Stomach (tissue), 9 donors: ENCODE data around the gene DNAH10. TPM values are rescaled to one million over a fixed set of nuclear protein-coding genes. Genes with fewer than 3 reads are reported as not detected.

ENCODE experiments used
- DNase-seq, 2 donors: peaks; one replicate each; pipeline versions ENCODE4 v3.0.0 to v3.0.0-alpha.2; 2013 to 2019
- H3K27ac ChIP-seq, 5 donors: fragments of 200-600 bp in 4 of 5; sonication (generic) in 4 of 5; one replicate each; pipeline ENCODE4 v1.5.1; 2013 to 2019; ENCODE audit warnings: mild to moderate bottlenecking in 1 of 5, moderate library complexity in 1 of 5
- H3K27me3 ChIP-seq, 3 donors: fragments of 200-600 bp; sonication (generic); one replicate each; pipeline ENCODE4 v1.5.1; 2017 to 2019; ENCODE audit warnings: mixed run types in 1 of 3
- H3K36me3 ChIP-seq, 4 donors: fragments of 200-600 bp; sonication (generic); 1 replicate in 3 of 4; 2 replicates in 1 of 4; pipeline ENCODE4 v1.5.1; 2016 to 2019
- H3K4me1 ChIP-seq, 4 donors: fragments of 200-600 bp; sonication (generic); one replicate each; pipeline ENCODE4 v1.5.1; 2016 to 2019
- H3K4me3 ChIP-seq, 4 donors: fragments of 200-600 bp; sonication (generic) in 3 of 4; one replicate each; pipeline ENCODE4 v1.5.1; 2016 to 2019; ENCODE audit warnings: mild to moderate bottlenecking in 1 of 4
- H3K9me3 ChIP-seq, 4 donors: fragments of 200-600 bp; sonication (generic); one replicate each; pipeline ENCODE4 v1.5.1; 2016 to 2019
- EP300 ChIP-seq: sonication (generic); formaldehyde crosslinking; IDR thresholded peaks from one replicate; pipeline ENCODE4 v1.6.1; 2017; ENCODE audit warnings: antibody characterized with exemption
- POLR2A ChIP-seq, 4 donors: fragments of 450-650 bp; IDR thresholded peaks; one replicate each; pipeline ENCODE4 v1.6.1; 2016; ENCODE audit warnings: antibody characterized with exemption in 4 of 4, control low read depth in 2 of 4, mild to moderate bottlenecking in 1 of 4, moderate library complexity in 1 of 4
- POLR2AphosphoS5 ChIP-seq, 3 donors: sonication (generic); formaldehyde crosslinking; IDR thresholded peaks; one replicate each; pipeline ENCODE4 v1.6.1; 2016; ENCODE audit warnings: antibody characterized with exemption in 3 of 3
- WGBS, 5 donors: extraction: QIAGEN DNeasy Blood & Tissue Kit in 3 of 5; methylation state at CpG; one replicate each; pipeline versions ENCODE4 v1.1.5 to v1.1.7; 2013 to 2018; 5-methylcytosine and 5-hydroxymethylcytosine counted together
- intact Hi-C: fragments of 100-400 bp; cut with DNase I; formaldehyde crosslinking; loops from one replicate; pipeline ENCODE4 v1.15.1; 2023; ENCODE audit warnings: low total_unique reads
- polyA plus RNA-seq, 3 donors: library from polyadenylated mRNA; stranded (reverse); fragments of 200-250 nt; gene quantifications; one replicate each; pipeline ENCODE4 v1.2.3, GENCODE V29; 2013
- total RNA-seq, 5 donors: library from RNA; depleted of rRNA; stranded (reverse); fragments of >200 nt; gene quantifications; one replicate each; pipeline versions ENCODE4 v1.1.0 to v1.2.3, GENCODE V29; 2014 to 2016
- TF ChIP-seq, protein P1 (sequence below), 7 experiments: fragments of 450-650 bp in 4 of 7; fragments of 200-600 bp in 3 of 7; sonication (generic) in 3 of 7; IDR thresholded peaks; one replicate each; pipeline ENCODE4 v1.5.1; 2016 to 2019; ENCODE audit warnings: antibody characterized with exemption in 7 of 7, control low read depth in 2 of 7, mild to moderate bottlenecking in 1 of 7
- donor health status: healthy with polysubstance abuse.
- donor health status: Bipolar disorder and iron deficiency.
- donor health status: healthy.

The DNAH10 gene
- total and polyA plus RNA-seq, 8 donors: under 0.01 to 0.92 (median 0.15) TPM; not detected in 3

- no peak for TF ChIP-seq POLR2AphosphoS5 (IDR thresholded peaks at IDR 0.05)
- no peak for TF ChIP-seq EP300
- TF ChIP-seq, protein P1, sequence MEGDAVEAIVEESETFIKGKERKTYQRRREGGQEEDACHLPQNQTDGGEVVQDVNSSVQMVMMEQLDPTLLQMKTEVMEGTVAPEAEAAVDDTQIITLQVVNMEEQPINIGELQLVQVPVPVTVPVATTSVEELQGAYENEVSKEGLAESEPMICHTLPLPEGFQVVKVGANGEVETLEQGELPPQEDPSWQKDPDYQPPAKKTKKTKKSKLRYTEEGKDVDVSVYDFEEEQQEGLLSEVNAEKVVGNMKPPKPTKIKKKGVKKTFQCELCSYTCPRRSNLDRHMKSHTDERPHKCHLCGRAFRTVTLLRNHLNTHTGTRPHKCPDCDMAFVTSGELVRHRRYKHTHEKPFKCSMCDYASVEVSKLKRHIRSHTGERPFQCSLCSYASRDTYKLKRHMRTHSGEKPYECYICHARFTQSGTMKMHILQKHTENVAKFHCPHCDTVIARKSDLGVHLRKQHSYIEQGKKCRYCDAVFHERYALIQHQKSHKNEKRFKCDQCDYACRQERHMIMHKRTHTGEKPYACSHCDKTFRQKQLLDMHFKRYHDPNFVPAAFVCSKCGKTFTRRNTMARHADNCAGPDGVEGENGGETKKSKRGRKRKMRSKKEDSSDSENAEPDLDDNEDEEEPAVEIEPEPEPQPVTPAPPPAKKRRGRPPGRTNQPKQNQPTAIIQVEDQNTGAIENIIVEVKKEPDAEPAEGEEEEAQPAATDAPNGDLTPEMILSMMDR (IDR thresholded peaks at IDR 0.05): no peak
- no peak for TF ChIP-seq POLR2A (IDR thresholded peaks at IDR 0.05)
- Histone ChIP-seq H3K4me1 (no peaks in the 10 kb centered on the region), H3K27me3 (peaks cover 0 to 42% (median 11%) of the 10 kb centered on the region in 3 donors), H3K36me3 (no peaks in the 10 kb centered on the region), H3K27ac (no peak overlapping the region), H3K4me3 (no peak overlapping the region), H3K9me3 (no peaks in the 10 kb centered on the region)
- intact Hi-C loops: no loop called here
- WGBS, 5 donors: 77 to 85% (median 80%) methylated on average over 5 of the region's 5 CpGs
- no peak for DNase-seq
Measured at GRCh38 chr12:123897221-123897620, 135.1 kb downstream of the DNAH10 start.

DNA sequence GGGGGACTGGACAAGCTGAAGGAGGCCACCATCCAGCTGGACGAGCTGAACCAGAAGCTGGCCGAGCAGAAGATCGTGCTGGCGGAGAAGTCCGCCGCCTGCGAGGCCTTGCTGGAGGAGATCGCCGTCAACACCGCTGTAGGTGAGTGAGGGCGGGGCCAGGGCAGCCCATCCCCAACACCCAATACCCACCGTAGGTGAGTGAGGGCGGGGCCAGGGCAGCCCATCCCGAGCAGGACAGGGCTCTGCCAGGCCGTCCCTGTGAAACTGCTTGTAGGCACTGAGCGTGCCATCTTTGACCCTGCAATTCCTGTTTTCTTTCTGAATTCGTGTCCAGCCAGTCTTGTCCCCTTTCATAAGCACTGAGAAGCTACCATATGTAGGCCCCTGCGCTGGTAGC lies 136.6 kb downstream of the DNAH10 start:
- no peak for TF ChIP-seq POLR2A (IDR thresholded peaks at IDR 0.05)
- TF ChIP-seq POLR2AphosphoS5 (IDR thresholded peaks at IDR 0.05): no peak
- TF ChIP-seq EP300: no peak
- TF ChIP-seq, protein P1 (IDR thresholded peaks at IDR 0.05): no peak
- Histone ChIP-seq H3K4me1 (no peaks in the 10 kb centered on the region), H3K36me3 (no peaks in the 10 kb centered on the region), H3K27ac (no peak overlapping the region), H3K4me3 (no peak overlapping the region), H3K9me3 (no peaks in the 10 kb centered on the region), H3K27me3 (peaks cover 0 to 42% (median 11%) of the 10 kb centered on the region in 3 donors)
- WGBS, 5 donors: 72 to 85% (median 81%) methylated on average over 7 to 18 of the region's 18 CpGs
- DNase-seq: no peak
- intact Hi-C loops: no loop called here

- peaks cover 0 to 45% (median 11%) of the 10 kb centered on the region in 3 donors for H3K27me3 ChIP-seq
- H3K36me3 ChIP-seq: no peaks in the 10 kb centered on the region
- H3K4me1 ChIP-seq: no peaks in the 10 kb centered on the region
- H3K4me3 ChIP-seq: no peak overlapping the region
- no peak for TF ChIP-seq EP300
- no peak for TF ChIP-seq POLR2A (IDR thresholded peaks at IDR 0.05)
- TF ChIP-seq, protein P1 (IDR thresholded peaks at IDR 0.05): no peak
- no peak for TF ChIP-seq POLR2AphosphoS5 (IDR thresholded peaks at IDR 0.05)
- intact Hi-C loops: no loop called here
- no peaks in the 10 kb centered on the region for H3K9me3 ChIP-seq
- 86 to 92% (median 88%) methylated on average over 9 of the region's 9 CpGs for WGBS, 5 donors
- no peak for DNase-seq
- no peak overlapping the region for H3K27ac ChIP-seq
Measured at GRCh38 chr12:123899368-123899767, 137.3 kb downstream of the DNAH10 start.

GRCh38 chr12:123900871-123901376 lies 138.8 kb downstream of the DNAH10 start:
- Histone ChIP-seq H3K27me3 (peaks cover 0 to 45% (median 11%) of the 10 kb centered on the region in 3 donors), H3K9me3 (no peaks in the 10 kb centered on the region), H3K36me3 (no peaks in the 10 kb centered on the region), H3K4me1 (no peaks in the 10 kb centered on the region), H3K27ac (no peak overlapping the region), H3K4me3 (no peak overlapping the region)
- 31 to 40% (median 36%) methylated on average over 7 to 9 of the region's 9 CpGs for WGBS, 5 donors
- no peak for TF ChIP-seq EP300
- TF ChIP-seq POLR2A (IDR thresholded peaks at IDR 0.05): no peak
- TF ChIP-seq, protein P1 (IDR thresholded peaks at IDR 0.05): no peak
- no peak for TF ChIP-seq POLR2AphosphoS5 (IDR thresholded peaks at IDR 0.05)
- peak in 1 of 2 donors; percentile 40 for DNase-seq
- intact Hi-C loops: loop anchor here (5.0 kb wide), 1 partner anchor 86 kb away; no protein-coding TSS in a partner anchor
